Smooth muscle cell (in vitro differentiated cells): ENCODE measurements around the gene ZFPM1. TPM values are rescaled to one million over a fixed set of nuclear protein-coding genes. Genes with fewer than 3 reads are reported as not detected.

ENCODE experiments used
- DNase-seq: peaks from one replicate; lab custom pipeline; 2025; ENCODE audit not compliant: unreplicated experiment; lab: John Stamatoyannopoulos, UW
- H2AFZ ChIP-seq: fragments of 200-600 bp; sonication (generic); 2 replicates; pipeline ENCODE4 v1.6.0; 2016; ENCODE audit warnings: antibody characterized with exemption, low read depth, mild to moderate bottlenecking
- H3F3A ChIP-seq: fragments of 200-600 bp; sonication (generic); 2 replicates; pipeline ENCODE4 v1.6.0; 2017; ENCODE audit warnings: antibody characterized with exemption, low read depth
- H3K27ac ChIP-seq: fragments of 200-600 bp; sonication (generic); 2 replicates; pipeline ENCODE4 v1.5.1; 2016; ENCODE audit warnings: low read depth, mild to moderate bottlenecking
- H3K27me3 ChIP-seq: fragments of 200-600 bp; sonication (generic); 2 replicates; pipeline ENCODE4 v1.6.1; 2016; ENCODE audit warnings: low read depth, mild to moderate bottlenecking
- H3K36me3 ChIP-seq: fragments of 200-600 bp; sonication (generic); 2 replicates; pipeline ENCODE4 v1.5.1; 2016; ENCODE audit warnings: low read depth
- H3K4me1 ChIP-seq: fragments of 200-600 bp; sonication (generic); 2 replicates; pipeline ENCODE4 v1.5.1; 2016; ENCODE audit warnings: low read depth
- H3K4me2 ChIP-seq: fragments of 200-600 bp; sonication (generic); 2 replicates; pipeline ENCODE4 v1.6.0; 2016; ENCODE audit warnings: mild to moderate bottlenecking
- H3K4me3 ChIP-seq: fragments of 200-600 bp; sonication (generic); 2 replicates; pipeline ENCODE4 v1.5.1; 2016; ENCODE audit warnings: mild to moderate bottlenecking
- H3K79me2 ChIP-seq: fragments of 200-600 bp; sonication (generic); 2 replicates; pipeline ENCODE4 v1.6.0; 2016; ENCODE audit warnings: low read depth, mild to moderate bottlenecking
- H3K9ac ChIP-seq: fragments of 200-600 bp; sonication (generic); 2 replicates; pipeline ENCODE4 v1.6.0; 2016; ENCODE audit warnings: low read depth
- H3K9me3 ChIP-seq: fragments of 200-600 bp; sonication (generic); replicated peaks from 2 replicates; pipeline ENCODE4 v1.5.1; 2016; ENCODE audit warnings: low read depth
- H4K20me1 ChIP-seq: fragments of 200-600 bp; sonication (generic); 2 replicates; pipeline ENCODE4 v1.6.0; 2016; ENCODE audit warnings: low read depth
- CTCF ChIP-seq: fragments of 200-600 bp; sonication (generic); IDR thresholded peaks from 2 replicates; pipeline ENCODE4 v1.5.1; 2017; ENCODE audit warnings: borderline replicate concordance, mild to moderate bottlenecking, antibody characterized with exemption; ENCODE audit not compliant: insufficient read depth, poor library complexity, severe bottlenecking
- WGBS: methylation state at CpG from one replicate; pipeline ENCODE4 v1.1.7; 2016; ENCODE audit warnings: low lambda C conversion rate; 5-methylcytosine and 5-hydroxymethylcytosine counted together
- polyA plus RNA-seq: library from polyadenylated mRNA; unstranded; fragments of >200 nt; fragmentation: Nextera tagmentation; extraction: Ambion mirVana; gene quantifications from 2 replicates; pipeline ENCODE4 v1.2.1, GENCODE V29; 2016
- total RNA-seq: library from RNA; depleted of rRNA; stranded (reverse); fragments of >200 nt; gene quantifications from 2 replicates; pipeline ENCODE4 v1.2.3, GENCODE V29; 2014

ZFPM1 gene
- total and polyA plus RNA-seq, 2 experiments from 2014 or later, result 0.99 to 4.9 TPM

GRCh38 chr16:88486398-88487123 lies 33.5 kb downstream of the ZFPM1 start:
- Histone ChIP-seq H4K20me1 (peaks cover 81% of the 10 kb centered on the region), H3K36me3 (no peaks in the 10 kb centered on the region), H3F3A (no peaks in the 10 kb centered on the region), H3K79me2 (no peaks in the 10 kb centered on the region), H2AFZ (no peak overlapping the region), H3K27me3 (no peaks in the 10 kb centered on the region), H3K4me1 (no peaks in the 10 kb centered on the region), H3K27ac (no peak overlapping the region), H3K9ac (no peak overlapping the region), H3K9me3 (no peaks in the 10 kb centered on the region), H3K4me2 (no peak overlapping the region), H3K4me3 (no peak overlapping the region)
- DNase-seq, result no peak
- WGBS, result 95% methylated on average over 6 of the region's 6 CpGs
- TF ChIP-seq CTCF, result no peak

- DNase-seq, result no peak
- Histone ChIP-seq H4K20me1 (peaks cover 81% of the 10 kb centered on the region), H3K4me2 (no peak overlapping the region), H3K4me1 (no peaks in the 10 kb centered on the region), H2AFZ (no peak overlapping the region), H3F3A (no peaks in the 10 kb centered on the region), H3K27me3 (no peaks in the 10 kb centered on the region), H3K9me3 (no peaks in the 10 kb centered on the region), H3K27ac (no peak overlapping the region), H3K36me3 (no peaks in the 10 kb centered on the region), H3K79me2 (no peaks in the 10 kb centered on the region), H3K4me3 (no peak overlapping the region), H3K9ac (no peak overlapping the region)
- TF ChIP-seq CTCF, result no peak
- WGBS, result 94% methylated on average over 3 of the region's 3 CpGs
These were observed 34.0 kb downstream of the ZFPM1 start for GRCh38 chr16:88487124-88487432.

GRCh38 chr16:88487920-88488851 lies 35.1 kb downstream of the ZFPM1 start:
- Histone ChIP-seq H3K9ac (no peak overlapping the region), H3K27ac (no peak overlapping the region), H3K27me3 (no peaks in the 10 kb centered on the region), H3K36me3 (no peaks in the 10 kb centered on the region), H3K4me2 (no peak overlapping the region), H3F3A (no peaks in the 10 kb centered on the region), H2AFZ (no peak overlapping the region), H3K4me3 (no peak overlapping the region), H3K79me2 (no peaks in the 10 kb centered on the region), H3K9me3 (no peaks in the 10 kb centered on the region), H4K20me1 (peaks cover 78% of the 10 kb centered on the region), H3K4me1 (no peaks in the 10 kb centered on the region)
- no peak for DNase-seq
- 95% methylated on average over 49 of the region's 54 CpGs for WGBS
- no peak for TF ChIP-seq CTCF
